PC-3 (cell line): ENCODE data around the gene F5.

Experiments used
- CTCF ChIP-seq: fragments of 300-600 bp; sonication (generic); conservative IDR thresholded peaks from 2 replicates; pipeline ENCODE4 v1.5.1; 2017; ENCODE audit warnings: antibody characterized with exemption, low read depth, mild to moderate bottlenecking, low read length
- EZH2 ChIP-seq: fragments of 300-600 bp; sonication (generic); IDR thresholded peaks from one replicate; pipeline ENCODE4 v1.6.1; 2017; ENCODE audit warnings: antibody characterized with exemption, mild to moderate bottlenecking, low read length; ENCODE audit not compliant: unreplicated experiment

GRCh38 chr1:169508432-169509338, 77.6 kb downstream of the F5 start:
- TF ChIP-seq CTCF (no peak), EZH2 (no peak)
